GM12801 (cell line): ENCODE measurements around the gene DLG1.

Source experiments
- TF ChIP-seq, protein P1 (sequence below): IDR thresholded peaks from one replicate; pipeline ENCODE4 v1.5.1; 2011; ENCODE audit warnings: control low read depth; ENCODE audit not compliant: insufficient read length; ENCODE audit errors: extremely low read depth

DLG1 gene

DNA sequence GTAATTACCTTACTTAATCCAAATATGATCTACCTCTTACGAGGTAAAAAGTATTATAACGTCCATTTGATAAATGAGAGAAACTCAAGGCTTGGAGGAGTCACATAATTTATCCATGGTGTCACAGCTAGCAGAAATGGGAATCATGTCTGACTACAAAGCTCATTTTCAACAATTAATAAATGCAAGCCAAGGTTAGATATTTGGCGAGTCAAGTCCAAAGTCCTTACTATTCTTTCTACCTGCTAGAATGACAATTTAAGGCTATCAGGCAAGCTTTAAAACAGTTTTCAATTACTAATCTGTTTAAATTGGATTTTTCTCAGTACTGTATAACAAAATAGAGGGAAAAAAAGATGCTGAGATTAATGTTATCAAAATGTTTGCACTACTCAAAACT is 68.6 kb downstream of the DLG1 start:
- TF ChIP-seq, protein P1, sequence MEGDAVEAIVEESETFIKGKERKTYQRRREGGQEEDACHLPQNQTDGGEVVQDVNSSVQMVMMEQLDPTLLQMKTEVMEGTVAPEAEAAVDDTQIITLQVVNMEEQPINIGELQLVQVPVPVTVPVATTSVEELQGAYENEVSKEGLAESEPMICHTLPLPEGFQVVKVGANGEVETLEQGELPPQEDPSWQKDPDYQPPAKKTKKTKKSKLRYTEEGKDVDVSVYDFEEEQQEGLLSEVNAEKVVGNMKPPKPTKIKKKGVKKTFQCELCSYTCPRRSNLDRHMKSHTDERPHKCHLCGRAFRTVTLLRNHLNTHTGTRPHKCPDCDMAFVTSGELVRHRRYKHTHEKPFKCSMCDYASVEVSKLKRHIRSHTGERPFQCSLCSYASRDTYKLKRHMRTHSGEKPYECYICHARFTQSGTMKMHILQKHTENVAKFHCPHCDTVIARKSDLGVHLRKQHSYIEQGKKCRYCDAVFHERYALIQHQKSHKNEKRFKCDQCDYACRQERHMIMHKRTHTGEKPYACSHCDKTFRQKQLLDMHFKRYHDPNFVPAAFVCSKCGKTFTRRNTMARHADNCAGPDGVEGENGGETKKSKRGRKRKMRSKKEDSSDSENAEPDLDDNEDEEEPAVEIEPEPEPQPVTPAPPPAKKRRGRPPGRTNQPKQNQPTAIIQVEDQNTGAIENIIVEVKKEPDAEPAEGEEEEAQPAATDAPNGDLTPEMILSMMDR, result no peak

DNA sequence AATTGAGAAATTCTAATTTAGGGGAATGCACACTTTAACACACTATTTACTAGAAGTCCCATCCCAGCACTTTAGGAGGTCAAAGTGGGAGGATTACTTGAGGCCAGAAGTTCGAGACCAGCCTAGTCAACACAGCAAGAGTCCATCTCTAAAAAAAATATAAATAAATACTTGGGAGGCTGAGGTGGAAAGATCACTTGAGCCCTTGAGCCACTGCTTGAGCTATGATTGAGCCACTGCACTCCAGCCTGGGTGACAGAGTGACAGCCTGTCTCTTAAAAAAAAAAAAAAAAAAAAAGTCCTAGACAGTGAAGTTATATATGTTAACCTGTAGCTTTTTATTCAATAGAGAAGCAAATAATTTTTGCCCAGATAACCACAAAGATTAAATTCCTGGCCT is 69.2 kb downstream of the DLG1 start:
- TF ChIP-seq, protein P1, result no peak

DNA sequence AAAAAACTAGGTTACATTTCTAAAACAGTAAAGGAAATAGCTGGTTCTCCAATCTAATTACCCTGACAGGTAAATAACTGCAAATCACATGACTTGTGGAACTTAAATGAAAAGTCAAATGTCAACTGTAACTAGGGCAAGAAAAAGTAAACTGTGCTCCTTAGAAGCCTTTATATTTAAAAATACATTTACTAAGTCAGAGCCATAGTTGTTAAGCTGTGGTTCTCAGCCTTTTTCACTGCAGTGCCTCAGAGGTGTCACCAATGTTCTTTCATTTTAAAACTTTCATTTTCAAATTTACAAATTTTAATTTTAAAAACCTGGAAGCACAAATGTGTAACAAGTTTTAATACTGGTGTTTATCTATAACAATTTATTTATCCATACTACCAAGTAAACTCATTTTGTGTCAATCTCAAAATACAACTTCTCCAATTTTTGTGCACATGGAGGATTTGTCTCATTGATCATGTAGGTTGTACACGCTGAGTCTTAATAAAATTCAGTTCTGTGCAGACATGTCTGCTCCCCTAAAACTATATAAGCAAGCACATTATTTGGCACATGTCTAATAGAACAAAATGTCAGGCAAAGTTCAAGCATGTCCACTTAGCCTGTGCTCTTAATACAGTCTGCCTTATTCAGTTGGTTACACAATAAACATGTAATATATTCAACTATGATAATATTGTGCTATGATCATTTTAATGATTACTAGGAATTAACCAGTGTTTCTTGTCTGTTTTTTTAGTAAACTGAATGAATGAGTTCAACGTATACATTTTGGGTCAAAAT is 70.4 kb downstream of the DLG1 start:
- TF ChIP-seq, protein P1, result no peak

DNA sequence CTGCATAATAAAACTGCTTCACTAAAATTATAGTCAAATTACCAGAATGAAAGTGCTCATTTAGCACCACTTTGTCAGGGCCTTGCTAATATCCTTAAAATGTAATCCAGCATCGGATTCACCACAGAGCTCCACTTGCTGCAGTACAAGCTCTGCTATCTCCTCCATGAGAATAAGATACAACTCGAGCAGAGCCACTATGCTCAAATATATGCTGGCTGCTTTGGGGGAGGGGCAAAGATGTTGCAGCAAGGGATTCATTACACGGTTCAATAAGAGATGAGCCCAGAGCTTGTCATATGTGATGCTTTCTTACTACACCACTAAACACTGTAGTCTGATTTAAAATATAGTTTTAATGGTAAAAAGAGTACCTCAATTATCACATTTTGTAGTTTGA is 72.2 kb downstream of the DLG1 start:
- TF ChIP-seq, protein P1, result no peak

DNA sequence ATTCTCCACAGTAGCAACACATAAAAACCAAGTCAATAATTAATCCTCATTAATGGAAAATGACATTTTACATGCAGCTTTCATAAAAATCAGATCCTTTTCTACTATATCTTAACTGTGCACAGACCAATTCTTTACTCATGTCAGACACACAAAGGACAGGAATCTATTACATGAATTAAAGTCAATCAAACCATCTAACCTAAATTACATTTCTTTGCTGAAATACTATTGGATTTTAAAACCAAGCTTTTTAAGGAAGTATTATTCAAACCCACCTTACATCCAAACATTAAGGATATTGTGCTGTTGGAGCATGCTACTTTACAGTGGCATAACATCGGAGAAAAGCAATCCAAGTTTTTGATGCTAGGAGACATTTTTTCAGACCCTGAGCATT is 72.8 kb downstream of the DLG1 start:
- TF ChIP-seq, protein P1, result no peak

DNA sequence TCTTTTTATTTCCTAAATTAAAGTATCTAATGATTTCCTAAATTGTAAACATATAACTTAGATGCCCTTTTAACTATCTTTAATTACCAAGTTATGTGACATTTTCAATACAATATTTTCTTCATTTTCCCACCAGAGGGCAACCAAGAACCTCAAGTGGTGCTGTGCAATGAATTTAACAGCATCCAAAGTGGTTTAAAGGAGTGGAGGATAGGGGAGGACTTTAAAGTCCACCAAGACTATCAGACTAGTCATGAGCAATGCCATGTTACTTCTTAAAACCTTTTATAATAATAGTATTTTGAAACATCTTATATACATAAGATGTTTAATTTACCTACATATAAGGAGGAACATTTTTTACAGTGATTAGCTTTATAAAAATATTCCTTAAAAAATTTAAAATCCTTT is 74.4 kb downstream of the DLG1 start:
- TF ChIP-seq, protein P1, result no peak

DNA sequence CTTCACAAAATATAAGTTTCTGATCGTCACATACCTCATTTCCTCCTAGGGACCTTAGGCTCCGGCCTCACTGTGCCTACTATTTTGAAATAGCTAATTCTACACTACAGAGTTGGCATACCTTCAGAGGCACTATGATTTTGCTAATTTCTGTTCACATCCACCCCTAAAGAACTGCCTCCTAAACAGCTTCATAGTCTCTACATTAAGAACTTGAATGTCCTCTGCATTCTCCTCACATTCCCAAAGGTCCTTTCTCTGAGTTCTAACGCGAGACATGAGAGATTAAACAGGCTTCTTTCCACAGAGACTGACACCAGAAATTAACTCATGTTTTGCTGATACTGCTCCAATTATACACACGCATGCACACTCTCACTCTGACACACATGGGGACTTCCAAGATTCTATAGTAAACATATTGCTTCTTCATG is 75.5 kb downstream of the DLG1 start:
- TF ChIP-seq, protein P1, result no peak
